Measurements from ENCODE around the gene SLC16A5. TPM values are rescaled to one million over a fixed set of nuclear protein-coding genes. Genes with fewer than 3 reads are reported as not detected.

The SLC16A5 gene
- total RNA-seq, 6 experiments from 2014 or later: 1.2 to 3.7 (median 1.7) TPM

- H3K4me1 ChIP-seq: peaks cover 0 to 44% (median 20%) of the 10 kb centered on the region in 4 donors
- no peak for TF ChIP-seq POLR2A (IDR thresholded peaks at IDR 0.05)
- no peak for TF ChIP-seq CTCF (IDR thresholded peaks at IDR 0.05)
- peak overlapping the region in 1 of 3 donors; percentile 91 for H3K27ac ChIP-seq
- intact Hi-C loops (cut with DNase I): no loop called here
- H3K36me3 ChIP-seq: no peaks in the 10 kb centered on the region
- 60% methylated on average over 6 of the region's 8 CpGs for WGBS (ENCODE audit: insufficient coverage, low coverage, low lambda C conversion rate, missing lambda C conversion rate)
- ATAC-seq: no peak
- H3K9me3 ChIP-seq: no peaks in the 10 kb centered on the region
- no peak for DNase-seq
- H3K4me3 ChIP-seq: no peak overlapping the region
- no peaks in the 10 kb centered on the region for H3K27me3 ChIP-seq
Observed at GRCh38 chr17:75079023-75079373, 8.8 kb upstream of the SLC16A5 start.

- 57% methylated on average over 5 of the region's 13 CpGs for WGBS (ENCODE audit: insufficient coverage, low coverage, low lambda C conversion rate, missing lambda C conversion rate)
- no peak for TF ChIP-seq POLR2A (IDR thresholded peaks at IDR 0.05)
- H3K4me3 ChIP-seq: no peak overlapping the region
- no peaks in the 10 kb centered on the region for H3K27me3 ChIP-seq
- no peaks in the 10 kb centered on the region for H3K36me3 ChIP-seq
- ATAC-seq (no peak), DNase-seq (no peak)
- intact Hi-C loops (cut with DNase I): no loop called here
- no peaks in the 10 kb centered on the region for H3K9me3 ChIP-seq
- H3K4me1 ChIP-seq: peaks cover 0 to 63% (median 31%) of the 10 kb centered on the region in 4 donors
- no peak overlapping the region for H3K27ac ChIP-seq
Observed at GRCh38 chr17:75081611-75082540, 5.9 kb upstream of the SLC16A5 start.

- no peaks in the 10 kb centered on the region for H3K27me3 ChIP-seq
- ATAC-seq: no peak
- DNase-seq: no peak
- TF ChIP-seq POLR2A (IDR thresholded peaks at IDR 0.05) (no peak), CTCF (IDR thresholded peaks at IDR 0.05) (no peak)
- intact Hi-C loops (cut with DNase I): no loop called here
- H3K36me3 ChIP-seq: no peaks in the 10 kb centered on the region
- H3K4me3 ChIP-seq: no peak overlapping the region
- 58% methylated on average over 4 of the region's 6 CpGs for WGBS (ENCODE audit: insufficient coverage, low coverage, low lambda C conversion rate, missing lambda C conversion rate)
- no peaks in the 10 kb centered on the region for H3K9me3 ChIP-seq
- H3K4me1 ChIP-seq: peaks cover 0 to 65% (median 32%) of the 10 kb centered on the region in 4 donors
- no peak overlapping the region for H3K27ac ChIP-seq
Observed at GRCh38 chr17:75082683-75083082, 5.1 kb upstream of the SLC16A5 start.

- ATAC-seq (peak; percentile 50 to 72 (median 58)), DNase-seq (peak in 1 of 3 donors; percentile 89)
- H3K4me3 ChIP-seq: no peak overlapping the region
- TF ChIP-seq CTCF (IDR thresholded peaks at IDR 0.05) (peak in 1 of 4 donors; percentile 11), POLR2A (IDR thresholded peaks at IDR 0.05) (no peak)
- H3K4me1 ChIP-seq: peaks cover 0 to 52% (median 22%) of the 10 kb centered on the region in 4 donors
- intact Hi-C loops (cut with DNase I): no loop called here
- 15% methylated on average over 13 of the region's 14 CpGs for WGBS (ENCODE audit: insufficient coverage, low coverage, low lambda C conversion rate, missing lambda C conversion rate)
- H3K36me3 ChIP-seq: no peaks in the 10 kb centered on the region
- H3K27me3 ChIP-seq: no peaks in the 10 kb centered on the region
- no peaks in the 10 kb centered on the region for H3K9me3 ChIP-seq
- H3K27ac ChIP-seq: peak overlapping the region; percentile 72 to 74 (median 73)
Observed at GRCh38 chr17:75084039-75084660, 3.6 kb upstream of the SLC16A5 start.
